ENCODE data around the gene CLDND2.

- no peak for TF ChIP-seq POLR2AphosphoS5 (IDR thresholded peaks at IDR 0.05; ENCODE audit: low read depth, low read length)
- TF ChIP-seq POLR2A (IDR thresholded peaks at IDR 0.05; ENCODE audit: low read depth, low read length): no peak
- no peak for TF ChIP-seq TAF1 (IDR thresholded peaks at IDR 0.05; ENCODE audit: low read depth, low read length)
- no peak for TF ChIP-seq POU2F2 (IDR thresholded peaks at IDR 0.05; ENCODE audit: low read depth, low read length)
- TF ChIP-seq SPI1 (IDR thresholded peaks at IDR 0.05; ENCODE audit: low read depth, low read length): no peak
These were observed 33.3 kb upstream of the CLDND2 start for GRCh38 chr19:51402117-51402516.
